SK-N-SH treated with all-trans-retinoic acid at 6 μM for 48 hours (cell line): ENCODE measurements around the gene AGPAT4.

Experiments
- CSDC2 ChIP-seq: fragments of 250-450 bp; sonication (Bioruptor Pico); IDR thresholded peaks from 2 replicates; pipeline ENCODE4 v1.5.0; 2020; ENCODE audit warnings: mild to moderate bottlenecking, moderate library complexity
- PATZ1 ChIP-seq: fragments of 250-450 bp; sonication (Bioruptor Pico); IDR thresholded peaks from 2 replicates; pipeline ENCODE4 v1.8.0; 2020; ENCODE audit warnings: mild to moderate bottlenecking, moderate library complexity, borderline replicate concordance
- ZFP3 ChIP-seq: fragments of 250-450 bp; sonication (Bioruptor Pico); IDR thresholded peaks from 2 replicates; pipeline ENCODE4 v1.5.0; 2020; ENCODE audit warnings: mild to moderate bottlenecking, moderate library complexity
- ZNF565 ChIP-seq: fragments of 450-650 bp; formaldehyde crosslinking; conservative IDR thresholded peaks from 2 replicates; pipeline ENCODE4 v1.5.0; 2020; ENCODE audit warnings: low read depth, mild to moderate bottlenecking, moderate library complexity

DNA sequence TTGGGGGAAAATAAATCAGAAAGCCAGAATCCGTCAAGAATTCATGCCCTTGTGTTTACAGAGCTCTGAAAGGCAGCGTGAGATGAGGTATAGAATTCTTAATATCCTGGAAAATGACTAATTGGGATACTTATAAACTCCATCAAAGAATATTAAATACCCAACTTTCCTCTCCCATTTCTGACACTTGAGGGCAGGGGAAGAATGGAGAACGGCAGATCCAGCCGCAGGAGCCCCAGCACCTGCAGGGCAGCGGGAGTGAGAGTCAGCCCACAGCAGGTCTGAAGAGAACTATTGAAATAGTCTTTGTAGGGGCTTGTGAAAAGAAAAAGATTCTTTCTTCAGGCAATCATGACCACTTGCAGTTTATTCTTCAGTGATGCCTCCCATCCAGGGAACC is 107.2 kb downstream of the AGPAT4 start:
- no peak for TF ChIP-seq PATZ1 (CRISPR knock-in tag)
- TF ChIP-seq CSDC2 (CRISPR knock-in tag): no peak
- TF ChIP-seq ZNF565 (CRISPR knock-in tag): no peak
- TF ChIP-seq ZFP3 (CRISPR knock-in tag): no peak
